Keratinocyte (primary cell): ENCODE data around the gene PLAC9.

ENCODE experiments used
- CTCF ChIP-seq, 3 experiments: IDR thresholded peaks in 1 of 3; conservative IDR thresholded peaks in 1 of 3; optimal IDR thresholded peaks in 1 of 3; 2 replicates in 2 of 3; 3 replicates in 1 of 3; pipeline versions ENCODE3 to v1.5.1; 2011; ENCODE audit warnings: low read length in 3 of 3, mild to moderate bottlenecking in 3 of 3, moderate library complexity in 2 of 3, control low read depth in 1 of 3, inconsistent platforms in 1 of 3; ENCODE audit not compliant: insufficient read depth in 2 of 3; ENCODE audit errors: extremely low read depth in 1 of 3
- EZH2 ChIP-seq: IDR thresholded peaks from one replicate; pipeline ENCODE4 v1.6.1; 2012; ENCODE audit warnings: inconsistent platforms, mild to moderate bottlenecking, low read length, moderate library complexity

GRCh38 chr10:80122746-80123145 lies 9.8 kb upstream of the PLAC9 start:
- TF ChIP-seq CTCF (optimal IDR thresholded peaks at IDR 0.05 in 1 of 3, IDR thresholded peaks at IDR 0.05 in 1 of 3, conservative IDR thresholded peaks at IDR 0.05 in 1 of 3; ENCODE audit: extremely low read depth in 1 of 3, insufficient read depth in 2 of 3, low read length in 3 of 3) = no peak
- no peak for TF ChIP-seq EZH2
